ENCODE results near the gene HLCS.

HLCS gene

GRCh38 chr21:36981049-36981391 is 14.6 kb upstream of the HLCS start:
- Histone ChIP-seq H3K36me3 (ENCODE audit: control insufficient read depth, low read depth, low read length) (no peaks in the 10 kb centered on the region), H3K4me1 (ENCODE audit: control insufficient read depth, low read depth, low read length) (no peaks in the 10 kb centered on the region), H3K9me3 (ENCODE audit: control insufficient read depth, low read depth, low read length) (no peaks in the 10 kb centered on the region), H3K4me3 (ENCODE audit: low read length) (peak overlapping the region; percentile 50), H3K27me3 (ENCODE audit: control insufficient read depth, insufficient read depth, low read length) (peaks cover 30% of the 10 kb centered on the region), H3K9ac (ENCODE audit: low read length) (no peak overlapping the region), H3K27ac (ENCODE audit: low read length) (no peak overlapping the region)

- Histone ChIP-seq H3K9me3 (ENCODE audit: control insufficient read depth, low read depth, low read length) (no peaks in the 10 kb centered on the region), H3K36me3 (ENCODE audit: control insufficient read depth, low read depth, low read length) (no peaks in the 10 kb centered on the region), H3K4me1 (ENCODE audit: control insufficient read depth, low read depth, low read length) (no peaks in the 10 kb centered on the region), H3K27me3 (ENCODE audit: control insufficient read depth, insufficient read depth, low read length) (peaks cover 30% of the 10 kb centered on the region), H3K4me3 (ENCODE audit: low read length) (peak overlapping the region; percentile 50), H3K9ac (ENCODE audit: low read length) (no peak overlapping the region), H3K27ac (ENCODE audit: low read length) (no peak overlapping the region)
Measured at GRCh38 chr21:36980280-36981048, 14.0 kb upstream of the HLCS start.

DNA sequence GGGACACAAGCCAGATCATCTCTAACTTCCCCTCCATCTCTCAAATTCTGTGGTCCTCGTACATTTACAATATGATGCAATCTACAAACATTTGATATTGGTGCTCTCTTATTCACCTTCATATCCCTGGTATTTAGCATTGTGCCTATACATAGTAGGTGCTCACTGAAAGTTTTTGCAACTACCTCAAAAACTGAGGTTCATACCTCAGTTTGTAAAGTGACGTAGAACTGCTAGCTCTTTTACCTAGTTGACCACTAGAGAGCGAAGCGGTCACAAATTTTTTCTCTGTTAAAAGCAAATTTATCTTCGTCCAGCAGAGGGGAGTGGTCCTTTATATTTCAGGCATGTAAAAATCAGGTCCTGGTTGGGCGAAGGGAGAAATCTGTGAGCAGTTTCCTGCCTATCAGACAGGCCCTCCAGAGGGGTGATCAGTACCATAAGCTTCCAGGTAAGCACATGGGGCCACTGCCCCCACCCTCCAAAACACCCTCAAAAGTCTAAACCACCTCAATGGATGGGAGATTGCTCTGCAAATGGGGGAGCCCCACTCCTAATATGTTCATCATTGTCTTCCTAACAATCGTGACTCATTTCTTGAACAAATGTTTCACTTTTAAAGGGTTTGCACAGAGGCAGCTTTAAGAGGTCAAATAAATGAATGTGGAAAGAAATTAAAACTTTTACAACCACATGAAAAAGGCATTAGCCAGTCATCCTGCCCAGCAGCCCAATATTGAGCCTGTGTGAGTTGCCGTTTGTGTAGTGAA is 10.6 kb upstream of the HLCS start:
- H3K27ac ChIP-seq (ENCODE audit: low read length), result no peak overlapping the region
- no peaks in the 10 kb centered on the region for H3K4me1 ChIP-seq (ENCODE audit: control insufficient read depth, low read depth, low read length)
- no peak overlapping the region for H3K4me3 ChIP-seq (ENCODE audit: low read length)
- H3K36me3 ChIP-seq (ENCODE audit: control insufficient read depth, low read depth, low read length), result no peaks in the 10 kb centered on the region
- H3K9ac ChIP-seq (ENCODE audit: low read length), result no peak overlapping the region
- H3K9me3 ChIP-seq (ENCODE audit: control insufficient read depth, low read depth, low read length), result no peaks in the 10 kb centered on the region
- H3K27me3 ChIP-seq (ENCODE audit: control insufficient read depth, insufficient read depth, low read length), result peaks cover 28% of the 10 kb centered on the region

DNA sequence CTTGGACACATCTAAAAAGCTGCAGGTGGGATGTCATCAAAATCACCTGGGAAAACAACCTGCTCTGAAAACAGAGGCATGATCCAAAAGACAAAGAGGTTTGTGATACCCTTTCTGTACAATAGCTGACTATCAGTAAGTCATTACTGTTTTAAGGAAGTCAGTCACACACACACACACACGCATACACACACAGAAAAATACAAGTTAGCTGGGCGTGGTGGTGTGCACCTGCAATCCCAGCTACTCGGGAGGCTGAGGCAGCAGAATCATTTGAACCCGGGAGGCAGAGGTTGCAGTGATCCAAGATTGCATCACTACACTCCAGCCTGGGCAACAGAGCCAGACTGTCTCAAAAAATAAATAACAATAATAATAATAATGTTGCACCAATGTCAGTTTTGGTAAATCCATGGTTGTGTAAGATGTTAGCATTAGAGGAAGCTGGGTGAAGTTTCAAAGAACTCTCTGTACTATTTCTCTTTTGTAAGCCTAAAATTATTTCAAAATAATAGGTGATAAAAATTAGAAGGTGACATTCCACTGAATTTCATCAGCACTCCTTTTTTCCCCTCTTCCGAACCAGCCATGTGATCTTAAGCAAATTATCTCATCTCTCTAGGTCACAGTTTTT is 9.9 kb upstream of the HLCS start:
- Histone ChIP-seq H3K27ac (ENCODE audit: low read length) (no peak overlapping the region), H3K27me3 (ENCODE audit: control insufficient read depth, insufficient read depth, low read length) (peaks cover 20% of the 10 kb centered on the region)

GRCh38 chr21:36974851-36975192 is 8.4 kb upstream of the HLCS start:
- H3K4me1 ChIP-seq (ENCODE audit: control insufficient read depth, low read depth, low read length), result no peaks in the 10 kb centered on the region
- no peak overlapping the region for H3K4me3 ChIP-seq (ENCODE audit: low read length)
- H3K27ac ChIP-seq (ENCODE audit: low read length), result no peak overlapping the region
- peaks cover 5% of the 10 kb centered on the region for H3K27me3 ChIP-seq (ENCODE audit: control insufficient read depth, insufficient read depth, low read length)
- no peaks in the 10 kb centered on the region for H3K9me3 ChIP-seq (ENCODE audit: control insufficient read depth, low read depth, low read length)
- no peaks in the 10 kb centered on the region for H3K36me3 ChIP-seq (ENCODE audit: control insufficient read depth, low read depth, low read length)
- no peak overlapping the region for H3K9ac ChIP-seq (ENCODE audit: low read length)

More for the DNA sequence above, 9.9 kb upstream of the HLCS start:
- Histone ChIP-seq H3K9me3 (ENCODE audit: control insufficient read depth, low read depth, low read length) (no peaks in the 10 kb centered on the region), H3K9ac (ENCODE audit: low read length) (no peak overlapping the region), H3K36me3 (ENCODE audit: control insufficient read depth, low read depth, low read length) (no peaks in the 10 kb centered on the region), H3K4me1 (ENCODE audit: control insufficient read depth, low read depth, low read length) (no peaks in the 10 kb centered on the region), H3K4me3 (ENCODE audit: low read length) (no peak overlapping the region)

GRCh38 chr21:36973986-36974850 is 7.7 kb upstream of the HLCS start:
- Histone ChIP-seq H3K9me3 (ENCODE audit: control insufficient read depth, low read depth, low read length) (no peaks in the 10 kb centered on the region), H3K9ac (ENCODE audit: low read length) (no peak overlapping the region), H3K4me3 (ENCODE audit: low read length) (no peak overlapping the region), H3K27me3 (ENCODE audit: control insufficient read depth, insufficient read depth, low read length) (no peaks in the 10 kb centered on the region), H3K27ac (ENCODE audit: low read length) (no peak overlapping the region), H3K36me3 (ENCODE audit: control insufficient read depth, low read depth, low read length) (no peaks in the 10 kb centered on the region), H3K4me1 (ENCODE audit: control insufficient read depth, low read depth, low read length) (no peaks in the 10 kb centered on the region)

DNA sequence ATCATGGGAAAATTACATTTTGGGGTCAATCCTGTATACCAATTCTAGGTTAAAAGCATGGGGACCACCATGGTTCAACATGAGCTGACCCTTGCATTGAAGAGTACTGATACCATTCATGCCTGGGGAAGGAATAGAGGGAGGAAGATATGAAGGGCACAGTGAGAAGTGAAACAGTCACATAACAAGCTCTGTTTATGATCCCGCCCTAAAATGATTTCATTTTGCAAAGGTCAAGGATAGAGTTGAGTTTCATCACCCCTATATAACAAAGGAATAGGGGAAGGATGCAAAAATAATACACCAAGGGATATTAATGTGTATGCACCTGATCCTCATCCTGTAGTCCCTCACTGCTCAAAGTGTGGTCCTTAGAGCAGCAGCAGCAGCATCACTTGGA is 2.5 kb upstream of the HLCS start:
- H3K27ac ChIP-seq (ENCODE audit: low read length), result no peak overlapping the region
- no peak overlapping the region for H3K4me3 ChIP-seq (ENCODE audit: low read length)
- no peaks in the 10 kb centered on the region for H3K36me3 ChIP-seq (ENCODE audit: control insufficient read depth, low read depth, low read length)
- H3K9me3 ChIP-seq (ENCODE audit: control insufficient read depth, low read depth, low read length), result no peaks in the 10 kb centered on the region
- no peak overlapping the region for H3K9ac ChIP-seq (ENCODE audit: low read length)
- peaks cover 4% of the 10 kb centered on the region for H3K4me1 ChIP-seq (ENCODE audit: control insufficient read depth, low read depth, low read length)
- no peaks in the 10 kb centered on the region for H3K27me3 ChIP-seq (ENCODE audit: control insufficient read depth, insufficient read depth, low read length)

DNA sequence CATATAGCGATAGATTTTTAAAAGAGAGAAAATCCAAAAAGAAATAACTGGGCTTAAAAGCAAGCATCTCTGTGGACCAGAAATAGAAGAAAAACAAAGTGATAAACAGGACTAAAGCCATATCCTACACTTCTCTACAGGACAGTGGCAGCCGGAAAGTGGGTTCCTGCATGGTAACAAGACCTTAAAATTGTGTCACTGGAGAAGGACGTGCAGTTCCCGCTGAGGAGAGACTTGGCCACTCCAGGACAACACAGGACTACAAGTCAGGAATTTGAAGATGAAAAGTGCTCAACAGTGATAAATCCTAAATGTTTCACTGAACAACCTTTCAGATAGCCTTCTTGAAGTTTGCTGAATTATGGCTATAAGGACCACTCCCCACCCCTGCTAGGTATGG is 1.9 kb upstream of the HLCS start:
- no peak overlapping the region for H3K4me3 ChIP-seq (ENCODE audit: low read length)
- H3K4me1 ChIP-seq (ENCODE audit: control insufficient read depth, low read depth, low read length), result peaks cover 4% of the 10 kb centered on the region
- H3K36me3 ChIP-seq (ENCODE audit: control insufficient read depth, low read depth, low read length), result no peaks in the 10 kb centered on the region
- H3K27me3 ChIP-seq (ENCODE audit: control insufficient read depth, insufficient read depth, low read length), result no peaks in the 10 kb centered on the region
- no peak overlapping the region for H3K27ac ChIP-seq (ENCODE audit: low read length)
- no peaks in the 10 kb centered on the region for H3K9me3 ChIP-seq (ENCODE audit: control insufficient read depth, low read depth, low read length)
- no peak overlapping the region for H3K9ac ChIP-seq (ENCODE audit: low read length)

GRCh38 chr21:36966821-36967768 is 626 bp upstream of the HLCS start:
- H3K9ac ChIP-seq (ENCODE audit: low read length), result peak overlapping the region; percentile 4
- H3K36me3 ChIP-seq (ENCODE audit: control insufficient read depth, low read depth, low read length), result no peaks in the 10 kb centered on the region
- H3K4me3 ChIP-seq (ENCODE audit: low read length), result peak overlapping the region; percentile 64
- H3K9me3 ChIP-seq (ENCODE audit: control insufficient read depth, low read depth, low read length), result no peaks in the 10 kb centered on the region
- H3K27ac ChIP-seq (ENCODE audit: low read length), result no peak overlapping the region
- H3K4me1 ChIP-seq (ENCODE audit: control insufficient read depth, low read depth, low read length), result peaks cover 4% of the 10 kb centered on the region
- no peaks in the 10 kb centered on the region for H3K27me3 ChIP-seq (ENCODE audit: control insufficient read depth, insufficient read depth, low read length)

DNA sequence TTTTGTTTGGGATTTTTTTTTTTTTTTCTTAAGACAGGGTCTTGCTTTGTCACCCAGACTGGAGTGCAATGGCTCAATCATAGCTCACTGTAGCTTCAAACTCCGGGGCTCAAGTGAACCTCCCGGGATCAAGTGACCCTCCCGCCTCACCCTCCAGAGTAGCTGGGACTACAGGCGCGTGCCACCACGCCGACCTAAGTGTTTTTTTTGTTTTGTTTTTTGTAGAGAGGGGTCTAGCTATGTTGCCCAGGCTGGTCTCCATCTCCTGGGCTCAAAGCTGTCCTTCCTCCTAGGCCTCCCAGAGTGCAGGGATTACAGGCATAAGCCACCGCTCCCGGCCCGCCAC is 776 bp downstream of the HLCS start:
- Histone ChIP-seq H3K4me3 (ENCODE audit: low read length) (peak overlapping the region; percentile 73), H3K9me3 (ENCODE audit: control insufficient read depth, low read depth, low read length) (no peaks in the 10 kb centered on the region), H3K27ac (ENCODE audit: low read length) (no peak overlapping the region), H3K9ac (ENCODE audit: low read length) (peak overlapping the region; percentile 30), H3K36me3 (ENCODE audit: control insufficient read depth, low read depth, low read length) (no peaks in the 10 kb centered on the region), H3K27me3 (ENCODE audit: control insufficient read depth, insufficient read depth, low read length) (no peaks in the 10 kb centered on the region), H3K4me1 (ENCODE audit: control insufficient read depth, low read depth, low read length) (peaks cover 4% of the 10 kb centered on the region)

All from iPS-18a (cell line).